ENCODE data around the gene SCAMP2. TPM values are rescaled to one million over a fixed set of nuclear protein-coding genes. Genes with fewer than 3 reads are reported as not detected.

SCAMP2 gene
- total RNA-seq, 1 experiment from 2014 or later: 55.8 TPM

DNA sequence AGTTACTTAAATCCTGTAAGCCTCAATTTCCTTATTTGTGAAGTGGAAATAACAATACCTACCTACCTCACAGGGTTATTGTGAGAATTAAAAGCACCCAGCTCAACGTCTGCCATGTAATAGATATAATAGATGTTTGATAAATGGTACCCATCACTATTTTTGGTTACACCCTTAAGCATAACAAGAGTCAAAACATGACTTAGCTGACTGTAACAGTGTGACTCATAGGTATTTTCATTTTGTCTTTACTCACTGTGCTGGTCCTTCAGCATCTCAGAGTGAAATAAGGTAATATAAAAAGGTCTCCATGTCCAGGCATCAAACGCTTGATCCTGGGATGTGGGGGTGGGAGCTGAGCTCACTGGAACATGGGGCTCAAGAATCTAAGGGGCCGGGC is 43.7 kb downstream of the SCAMP2 start:
- DNase-seq (ENCODE audit: low read depth, low spot score) (no peak), ATAC-seq (no peak)
- no peaks in the 10 kb centered on the region for H3K9me2 ChIP-seq (ENCODE audit: insufficient read depth)
- no peak overlapping the region for H3K27ac ChIP-seq (ENCODE audit: low read depth, low read length)
- H3K9me3 ChIP-seq (ENCODE audit: control insufficient read depth in 1 of 2, insufficient read depth in 1 of 2, low read depth in 1 of 2, low read length in 2 of 2): no peaks in the 10 kb centered on the region
- H3K4me2 ChIP-seq (ENCODE audit: low read length): no peak overlapping the region
- H3K4me1 ChIP-seq (ENCODE audit: control insufficient read depth in 1 of 2, insufficient read depth in 2 of 2, low read length in 2 of 2): peaks cover 0 to 4% of the 10 kb centered on the region in 2 experiments; a peak in 1 of 4 replicates
- RAD21 ChIA-PET (ENCODE audit: low non-redundant PET in 1 of 2, low total read pairs in 2 of 2, uncharacterized antibody in 2 of 2, unreplicated experiment in 2 of 2): no interaction called here
- H3K36me3 ChIP-seq (ENCODE audit: control insufficient read depth in 1 of 2, insufficient read depth in 2 of 2, low read length in 2 of 2): no peaks in the 10 kb centered on the region
- H3K4me3 ChIP-seq (replicated peaks in 1 of 2; ENCODE audit: low read depth in 1 of 2, low read length in 2 of 2): no peak overlapping the region
- H3K9ac ChIP-seq (ENCODE audit: low read length): no peak overlapping the region
- H3K27me3 ChIP-seq (ENCODE audit: insufficient read depth, low read length): peaks cover 21% of the 10 kb centered on the region; the same call in 1 of the 2 replicates
- CTCF ChIA-PET: no interaction called here
- no peak overlapping the region for H2AFZ ChIP-seq (ENCODE audit: low read depth, low read length, poor library complexity, severe bottlenecking)
- TF ChIP-seq, protein P1, sequence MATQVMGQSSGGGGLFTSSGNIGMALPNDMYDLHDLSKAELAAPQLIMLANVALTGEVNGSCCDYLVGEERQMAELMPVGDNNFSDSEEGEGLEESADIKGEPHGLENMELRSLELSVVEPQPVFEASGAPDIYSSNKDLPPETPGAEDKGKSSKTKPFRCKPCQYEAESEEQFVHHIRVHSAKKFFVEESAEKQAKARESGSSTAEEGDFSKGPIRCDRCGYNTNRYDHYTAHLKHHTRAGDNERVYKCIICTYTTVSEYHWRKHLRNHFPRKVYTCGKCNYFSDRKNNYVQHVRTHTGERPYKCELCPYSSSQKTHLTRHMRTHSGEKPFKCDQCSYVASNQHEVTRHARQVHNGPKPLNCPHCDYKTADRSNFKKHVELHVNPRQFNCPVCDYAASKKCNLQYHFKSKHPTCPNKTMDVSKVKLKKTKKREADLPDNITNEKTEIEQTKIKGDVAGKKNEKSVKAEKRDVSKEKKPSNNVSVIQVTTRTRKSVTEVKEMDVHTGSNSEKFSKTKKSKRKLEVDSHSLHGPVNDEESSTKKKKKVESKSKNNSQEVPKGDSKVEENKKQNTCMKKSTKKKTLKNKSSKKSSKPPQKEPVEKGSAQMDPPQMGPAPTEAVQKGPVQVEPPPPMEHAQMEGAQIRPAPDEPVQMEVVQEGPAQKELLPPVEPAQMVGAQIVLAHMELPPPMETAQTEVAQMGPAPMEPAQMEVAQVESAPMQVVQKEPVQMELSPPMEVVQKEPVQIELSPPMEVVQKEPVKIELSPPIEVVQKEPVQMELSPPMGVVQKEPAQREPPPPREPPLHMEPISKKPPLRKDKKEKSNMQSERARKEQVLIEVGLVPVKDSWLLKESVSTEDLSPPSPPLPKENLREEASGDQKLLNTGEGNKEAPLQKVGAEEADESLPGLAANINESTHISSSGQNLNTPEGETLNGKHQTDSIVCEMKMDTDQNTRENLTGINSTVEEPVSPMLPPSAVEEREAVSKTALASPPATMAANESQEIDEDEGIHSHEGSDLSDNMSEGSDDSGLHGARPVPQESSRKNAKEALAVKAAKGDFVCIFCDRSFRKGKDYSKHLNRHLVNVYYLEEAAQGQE (IDR thresholded peaks at IDR 0.05; ENCODE audit: low read depth): no peak
- H4K20me1 ChIP-seq (ENCODE audit: insufficient read depth): no peaks in the 10 kb centered on the region
- POLR2A ChIA-PET: no interaction called here
- intact Hi-C loops (cut with micrococcal nuclease): no loop called here
- H3K79me2 ChIP-seq (ENCODE audit: insufficient read depth, low read length): no peaks in the 10 kb centered on the region
- no TSS peak for BruUV-seq (replicated peaks)

DNA sequence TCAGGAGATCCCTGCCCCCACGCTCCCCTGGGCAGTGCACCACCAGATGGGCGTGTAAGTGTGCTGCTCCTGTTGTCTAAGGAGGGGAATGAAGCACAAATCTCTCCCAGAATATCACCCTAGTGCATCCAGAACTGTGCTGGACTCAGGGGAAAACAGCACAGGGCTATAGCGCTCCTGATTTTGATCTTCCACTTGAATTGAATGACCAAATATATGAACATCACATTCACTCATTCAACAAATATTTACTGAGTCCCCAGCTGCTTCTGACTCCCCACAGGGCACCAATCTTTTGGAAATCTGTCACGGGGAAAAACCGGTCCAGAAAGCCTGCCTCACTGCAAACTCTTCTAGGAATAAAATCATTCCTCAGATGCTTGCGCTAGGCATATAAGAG is 44.3 kb downstream of the SCAMP2 start:
- Histone ChIP-seq H3K4me2 (ENCODE audit: low read length) (no peak overlapping the region), H3K27me3 (ENCODE audit: insufficient read depth, low read length) (peaks cover 21% of the 10 kb centered on the region; the same call in 1 of the 2 replicates), H3K27ac (ENCODE audit: low read depth, low read length) (no peak overlapping the region), H3K36me3 (ENCODE audit: control insufficient read depth in 1 of 2, insufficient read depth in 2 of 2, low read length in 2 of 2) (no peaks in the 10 kb centered on the region), H3K4me1 (ENCODE audit: control insufficient read depth in 1 of 2, insufficient read depth in 2 of 2, low read length in 2 of 2) (peaks cover 0 to 4% of the 10 kb centered on the region in 2 experiments; a peak in 1 of 4 replicates), H4K20me1 (ENCODE audit: insufficient read depth) (no peaks in the 10 kb centered on the region), H3K9me2 (ENCODE audit: insufficient read depth) (no peaks in the 10 kb centered on the region), H3K9me3 (ENCODE audit: control insufficient read depth in 1 of 2, insufficient read depth in 1 of 2, low read depth in 1 of 2, low read length in 2 of 2) (no peaks in the 10 kb centered on the region), H3K4me3 (replicated peaks in 1 of 2; ENCODE audit: low read depth in 1 of 2, low read length in 2 of 2) (no peak overlapping the region), H3K79me2 (ENCODE audit: insufficient read depth, low read length) (no peaks in the 10 kb centered on the region), H2AFZ (ENCODE audit: low read depth, low read length, poor library complexity, severe bottlenecking) (no peak overlapping the region), H3K9ac (ENCODE audit: low read length) (no peak overlapping the region)
- DNase-seq (ENCODE audit: low read depth, low spot score): no peak
- no TSS peak for BruUV-seq (replicated peaks)
- CTCF ChIA-PET: no interaction called here
- no peak for ATAC-seq
- no peak for TF ChIP-seq ELF1 (IDR thresholded peaks at IDR 0.05; ENCODE audit: borderline replicate concordance, low read depth)
- TF ChIP-seq CEBPB (IDR thresholded peaks at IDR 0.05; ENCODE audit: low read depth): no peak
- TF ChIP-seq YY1 (IDR thresholded peaks at IDR 0.05; ENCODE audit: extremely low read depth, insufficient replicate concordance, low read depth, low read length): no peak
- no peak for TF ChIP-seq ZNF274 (IDR thresholded peaks at IDR 0.05; ENCODE audit: low read depth, low read length)
- no peak for TF ChIP-seq FOSL1 (IDR thresholded peaks at IDR 0.05; ENCODE audit: low read depth)
- TF ChIP-seq, protein P2, sequence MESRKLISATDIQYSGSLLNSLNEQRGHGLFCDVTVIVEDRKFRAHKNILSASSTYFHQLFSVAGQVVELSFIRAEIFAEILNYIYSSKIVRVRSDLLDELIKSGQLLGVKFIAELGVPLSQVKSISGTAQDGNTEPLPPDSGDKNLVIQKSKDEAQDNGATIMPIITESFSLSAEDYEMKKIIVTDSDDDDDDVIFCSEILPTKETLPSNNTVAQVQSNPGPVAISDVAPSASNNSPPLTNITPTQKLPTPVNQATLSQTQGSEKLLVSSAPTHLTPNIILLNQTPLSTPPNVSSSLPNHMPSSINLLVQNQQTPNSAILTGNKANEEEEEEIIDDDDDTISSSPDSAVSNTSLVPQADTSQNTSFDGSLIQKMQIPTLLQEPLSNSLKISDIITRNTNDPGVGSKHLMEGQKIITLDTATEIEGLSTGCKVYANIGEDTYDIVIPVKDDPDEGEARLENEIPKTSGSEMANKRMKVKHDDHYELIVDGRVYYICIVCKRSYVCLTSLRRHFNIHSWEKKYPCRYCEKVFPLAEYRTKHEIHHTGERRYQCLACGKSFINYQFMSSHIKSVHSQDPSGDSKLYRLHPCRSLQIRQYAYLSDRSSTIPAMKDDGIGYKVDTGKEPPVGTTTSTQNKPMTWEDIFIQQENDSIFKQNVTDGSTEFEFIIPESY (IDR thresholded peaks at IDR 0.05; ENCODE audit: extremely low read depth, insufficient replicate concordance, low read length): no peak
- no peak for TF ChIP-seq SRF (IDR thresholded peaks at IDR 0.05; ENCODE audit: low read depth)
- TF ChIP-seq, protein P3, sequence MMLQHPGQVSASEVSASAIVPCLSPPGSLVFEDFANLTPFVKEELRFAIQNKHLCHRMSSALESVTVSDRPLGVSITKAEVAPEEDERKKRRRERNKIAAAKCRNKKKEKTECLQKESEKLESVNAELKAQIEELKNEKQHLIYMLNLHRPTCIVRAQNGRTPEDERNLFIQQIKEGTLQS (IDR thresholded peaks at IDR 0.05): no peak
- TF ChIP-seq EGR1 (IDR thresholded peaks at IDR 0.05; ENCODE audit: low read depth): no peak
- no peak for TF ChIP-seq POLR2A (IDR thresholded peaks at IDR 0.05; ENCODE audit: borderline replicate concordance, extremely low read depth, insufficient read depth, insufficient read length)
- no peak for TF ChIP-seq JUND (IDR thresholded peaks at IDR 0.05)
- TF ChIP-seq SIN3A (IDR thresholded peaks at IDR 0.05; ENCODE audit: low read depth): no peak
- RAD21 ChIA-PET (ENCODE audit: low non-redundant PET in 1 of 2, low total read pairs in 2 of 2, uncharacterized antibody in 2 of 2, unreplicated experiment in 2 of 2): no interaction called here
- intact Hi-C loops (cut with micrococcal nuclease): no loop called here
- POLR2A ChIA-PET: no interaction called here

Measured in HCT116 (cell line).